Measurements from ENCODE around the gene CABLES2.
A peak's percentile ranks its signal among the peaks of the same experiment; 100 is the strongest.

CABLES2 gene

DNA sequence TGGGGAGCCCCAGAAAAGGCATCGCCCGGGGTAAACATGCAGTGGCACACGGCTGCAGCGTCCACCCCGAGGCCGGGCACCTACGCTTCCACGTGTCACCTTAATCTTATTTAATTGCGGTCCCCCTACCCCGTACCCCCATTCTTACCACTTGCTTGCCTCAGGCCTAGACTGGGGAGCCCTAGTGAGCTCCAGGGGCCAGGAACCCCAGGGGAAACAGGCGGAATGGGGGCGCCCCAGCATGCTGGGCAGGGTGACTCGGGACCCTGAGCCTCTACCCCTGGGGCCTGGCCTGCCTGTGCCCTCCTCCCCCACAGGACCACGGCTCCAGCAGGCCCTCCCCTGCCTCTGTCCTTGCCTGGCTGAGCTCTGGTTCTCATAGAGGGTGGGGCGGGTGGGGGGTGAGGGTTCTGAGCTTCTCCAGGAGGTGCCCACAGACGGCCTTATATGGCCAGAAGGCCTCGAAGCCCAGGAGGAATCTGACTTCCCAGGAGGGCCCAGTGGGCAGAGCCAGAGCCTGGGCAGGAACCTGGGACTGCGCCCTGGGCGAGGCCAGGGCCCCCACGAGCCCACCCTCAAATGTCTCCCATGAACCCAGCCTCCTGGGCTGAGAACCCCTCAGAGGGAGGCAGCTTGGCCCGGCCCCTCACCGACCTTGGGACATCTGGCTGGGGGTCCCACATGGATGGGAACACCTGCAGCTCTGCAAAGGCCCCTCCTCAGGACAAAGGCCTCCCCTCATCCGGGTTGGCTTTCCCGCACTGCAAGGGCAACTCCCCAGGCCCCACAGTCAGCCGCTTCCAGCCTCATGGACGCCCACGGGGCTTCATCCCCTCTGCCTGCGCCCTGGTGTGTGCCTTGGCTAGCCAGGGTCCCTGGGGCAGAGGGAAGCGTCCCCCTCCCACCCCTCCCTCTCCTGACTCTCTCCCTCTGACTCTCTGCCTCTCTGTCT is 34.8 kb downstream of the CABLES2 start:
- Mint-ChIP-seq H3K36me3 (ENCODE audit: low read depth) (no peaks in the 10 kb centered on the region), H3K27me3 (peaks cover 20% of the 10 kb centered on the region), H3K4me3 (no peak overlapping the region), H3K4me1 (ENCODE audit: low read depth) (peaks cover 14% of the 10 kb centered on the region), H3K27ac (no peak overlapping the region), H3K9me3 (no peaks in the 10 kb centered on the region)
- no peak for DNase-seq

GRCh38 chr20:62371588-62372041 is 35.5 kb downstream of the CABLES2 start:
- Mint-ChIP-seq H3K4me1 (ENCODE audit: low read depth) (peaks cover 14% of the 10 kb centered on the region), H3K36me3 (ENCODE audit: low read depth) (no peaks in the 10 kb centered on the region), H3K9me3 (no peaks in the 10 kb centered on the region), H3K27ac (no peak overlapping the region), H3K4me3 (no peak overlapping the region), H3K27me3 (peaks cover 20% of the 10 kb centered on the region)
- no peak for DNase-seq

GRCh38 chr20:62370807-62371587 is 36.1 kb downstream of the CABLES2 start:
- no peaks in the 10 kb centered on the region for H3K36me3 Mint-ChIP-seq (ENCODE audit: low read depth)
- no peak for DNase-seq
- no peak overlapping the region for H3K27ac Mint-ChIP-seq
- H3K4me3 Mint-ChIP-seq, result no peak overlapping the region
- peaks cover 14% of the 10 kb centered on the region for H3K4me1 Mint-ChIP-seq (ENCODE audit: low read depth)
- H3K27me3 Mint-ChIP-seq, result peaks cover 22% of the 10 kb centered on the region
- H3K9me3 Mint-ChIP-seq, result no peaks in the 10 kb centered on the region

- peaks cover 30% of the 10 kb centered on the region for H3K27me3 Mint-ChIP-seq
- DNase-seq, result peak; percentile 55
- H3K9me3 Mint-ChIP-seq, result no peaks in the 10 kb centered on the region
- H3K4me3 Mint-ChIP-seq, result no peak overlapping the region
- no peaks in the 10 kb centered on the region for H3K36me3 Mint-ChIP-seq (ENCODE audit: low read depth)
- peaks cover 14% of the 10 kb centered on the region for H3K4me1 Mint-ChIP-seq (ENCODE audit: low read depth)
- no peak overlapping the region for H3K27ac Mint-ChIP-seq
Measured at GRCh38 chr20:62370115-62370806, 36.8 kb downstream of the CABLES2 start.

GRCh38 chr20:62369815-62370114 is 37.3 kb downstream of the CABLES2 start:
- Mint-ChIP-seq H3K4me1 (ENCODE audit: low read depth) (peaks cover 14% of the 10 kb centered on the region), H3K36me3 (ENCODE audit: low read depth) (no peaks in the 10 kb centered on the region), H3K9me3 (no peaks in the 10 kb centered on the region), H3K27ac (no peak overlapping the region), H3K27me3 (peaks cover 35% of the 10 kb centered on the region), H3K4me3 (no peak overlapping the region)
- no peak for DNase-seq

GRCh38 chr20:62368976-62369814 is 37.9 kb downstream of the CABLES2 start:
- Mint-ChIP-seq H3K36me3 (ENCODE audit: low read depth) (no peaks in the 10 kb centered on the region), H3K27ac (no peak overlapping the region), H3K4me1 (ENCODE audit: low read depth) (peaks cover 14% of the 10 kb centered on the region), H3K27me3 (peaks cover 39% of the 10 kb centered on the region), H3K4me3 (no peak overlapping the region), H3K9me3 (no peaks in the 10 kb centered on the region)
- no peak for DNase-seq

DNA sequence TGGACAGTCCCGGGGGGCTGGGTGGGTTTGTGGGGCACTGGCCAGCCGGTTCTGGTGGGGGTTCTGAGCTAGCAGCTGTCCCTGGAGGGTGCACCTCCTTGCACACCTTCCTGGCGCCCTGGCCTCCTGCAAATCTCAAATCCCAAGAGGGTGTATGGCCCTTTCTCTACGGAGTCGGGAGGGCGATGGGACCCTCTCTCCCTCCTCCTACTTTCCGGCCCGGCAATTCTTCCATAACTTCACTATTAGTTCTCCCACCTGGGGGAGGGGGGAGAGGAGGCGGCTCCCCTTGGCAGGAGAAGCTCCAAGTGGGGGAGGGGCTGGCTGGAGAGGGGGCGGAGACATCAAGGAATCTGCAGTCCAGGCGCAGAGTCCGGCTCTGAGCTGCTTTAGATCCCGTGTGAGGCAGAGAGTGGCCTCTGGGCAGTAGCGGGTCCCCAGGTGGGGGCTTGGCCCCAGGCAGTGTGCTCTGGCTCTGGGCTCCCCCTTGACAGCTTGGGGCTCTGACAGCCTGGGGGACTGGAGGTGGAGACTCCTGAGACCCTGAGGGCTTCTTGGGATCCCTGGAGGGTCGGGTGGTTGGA is 38.6 kb downstream of the CABLES2 start:
- Mint-ChIP-seq H3K36me3 (ENCODE audit: low read depth) (no peaks in the 10 kb centered on the region), H3K4me3 (no peak overlapping the region), H3K9me3 (no peaks in the 10 kb centered on the region), H3K4me1 (ENCODE audit: low read depth) (peaks cover 14% of the 10 kb centered on the region), H3K27me3 (peaks cover 46% of the 10 kb centered on the region), H3K27ac (no peak overlapping the region)
- DNase-seq, result no peak

GRCh38 chr20:62367633-62368391 is 39.3 kb downstream of the CABLES2 start:
- Mint-ChIP-seq H3K4me1 (ENCODE audit: low read depth) (peaks cover 14% of the 10 kb centered on the region), H3K4me3 (peak overlapping the region; percentile 38), H3K27me3 (peaks cover 47% of the 10 kb centered on the region), H3K36me3 (ENCODE audit: low read depth) (no peaks in the 10 kb centered on the region), H3K27ac (no peak overlapping the region), H3K9me3 (no peaks in the 10 kb centered on the region)
- DNase-seq, result peak; percentile 62

DNA sequence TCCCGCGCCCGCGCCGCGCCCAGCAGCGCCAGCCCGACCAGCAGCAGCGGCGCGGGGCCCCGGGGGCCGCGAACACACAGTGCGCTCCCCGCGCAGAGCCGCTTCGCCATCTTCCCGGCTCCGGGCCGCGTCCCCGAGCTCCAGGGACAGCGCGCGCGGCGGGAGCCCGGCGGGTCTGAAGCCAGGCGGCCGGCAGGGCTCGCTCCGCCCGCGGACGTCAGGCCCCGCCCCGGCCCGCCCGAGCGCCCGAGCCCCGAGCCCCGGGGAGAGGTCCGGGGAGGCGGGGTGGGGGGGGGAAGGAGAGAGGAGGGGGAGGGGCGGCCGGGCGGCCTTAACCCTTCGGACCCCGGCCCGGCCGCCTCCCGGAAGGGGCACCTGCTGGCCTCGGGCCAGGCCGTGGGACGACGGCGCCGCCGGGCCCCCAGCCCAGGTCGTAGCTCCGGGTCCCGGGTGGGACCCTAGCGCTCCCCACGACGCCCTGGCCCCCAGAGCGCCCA is 39.9 kb downstream of the CABLES2 start, which contains the start of gene LAMA5:
TSS of gene LAMA5 (minus strand) at position 177 of the 497 bp plus-strand sequence. CDS start at position 110, 67 bp downstream.
- DNase-seq, result peak; percentile 50
- H3K4me3 Mint-ChIP-seq, result peak within 1 kb of the TSS; percentile 38
- H3K4me1 Mint-ChIP-seq (ENCODE audit: low read depth), result peaks cover 14% of the 10 kb centered on the region
- no peak within 1 kb of the TSS for H3K27ac Mint-ChIP-seq
- no peaks in the 10 kb centered on the region for H3K9me3 Mint-ChIP-seq
- H3K27me3 Mint-ChIP-seq, result peaks cover 48% of the 10 kb centered on the region
- H3K36me3 Mint-ChIP-seq (ENCODE audit: low read depth), result no peaks in the 10 kb centered on the region

- Mint-ChIP-seq H3K4me1 (ENCODE audit: low read depth) (peaks cover 14% of the 10 kb centered on the region), H3K9me3 (no peaks in the 10 kb centered on the region), H3K27ac (no peak overlapping the region), H3K27me3 (peaks cover 52% of the 10 kb centered on the region), H3K36me3 (ENCODE audit: low read depth) (no peaks in the 10 kb centered on the region), H3K4me3 (no peak overlapping the region)
- no peak for DNase-seq
Measured at GRCh38 chr20:62366370-62367135, 40.5 kb downstream of the CABLES2 start.

DNA sequence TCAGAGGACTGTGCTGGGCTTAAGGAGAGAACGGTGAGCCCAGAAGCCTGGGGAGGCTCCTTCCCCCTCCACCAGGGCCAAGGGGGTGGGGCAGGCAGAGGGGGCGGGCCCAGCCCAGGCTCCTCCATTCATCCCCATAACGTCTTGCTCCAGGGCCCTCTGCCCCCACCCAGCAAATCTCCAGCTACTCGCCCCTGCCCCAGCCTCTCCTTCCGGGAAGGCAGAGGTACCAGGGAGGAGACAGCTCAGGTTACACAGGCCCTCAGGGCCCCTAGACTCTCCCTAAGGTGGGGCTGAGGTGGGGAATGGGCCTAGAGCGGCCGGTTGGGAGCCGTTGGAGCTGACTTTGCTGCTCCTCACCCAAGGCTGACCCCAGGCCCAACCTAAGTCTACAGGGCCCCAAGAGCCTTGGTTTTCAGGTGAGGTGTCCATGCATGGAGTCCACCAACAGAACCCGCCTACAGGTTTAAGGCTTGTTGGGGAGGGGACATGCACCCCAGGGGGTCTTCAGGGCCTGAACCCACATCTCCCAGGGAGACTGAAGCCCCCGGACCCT is 41.2 kb downstream of the CABLES2 start:
- no peak overlapping the region for H3K27ac Mint-ChIP-seq
- H3K27me3 Mint-ChIP-seq, result peaks cover 52% of the 10 kb centered on the region
- H3K4me1 Mint-ChIP-seq (ENCODE audit: low read depth), result peaks cover 14% of the 10 kb centered on the region
- no peak for DNase-seq
- no peaks in the 10 kb centered on the region for H3K9me3 Mint-ChIP-seq
- H3K36me3 Mint-ChIP-seq (ENCODE audit: low read depth), result no peaks in the 10 kb centered on the region
- H3K4me3 Mint-ChIP-seq, result no peak overlapping the region
